KMS-11 (cell line): ENCODE data around the gene TRERF1.
"Not testable (repeated sequence)": the region's sequence is repeated elsewhere in the genome, so short reads cannot be mapped to it uniquely, and the experiment has no call there.

Experiments used
- H2AFZ ChIP-seq: fragments of 200-600 bp; sonication (generic); 2 replicates; pipeline ENCODE4 v1.6.1; 2016; ENCODE audit warnings: antibody characterized with exemption, mixed run types, low read depth
- H3K27ac ChIP-seq: fragments of 200-600 bp; sonication (generic); 2 replicates; pipeline ENCODE4 v1.6.1; 2016; ENCODE audit warnings: mild to moderate bottlenecking, mixed run types
- H3K27me3 ChIP-seq: fragments of 200-600 bp; sonication (generic); 2 replicates; pipeline ENCODE4 v1.6.1; 2017; ENCODE audit warnings: mild to moderate bottlenecking, low read depth, mixed run types, moderate library complexity; ENCODE audit not compliant: insufficient read depth
- H3K36me3 ChIP-seq: fragments of 200-600 bp; sonication (generic); 2 replicates; pipeline ENCODE4 v1.6.1; 2017; ENCODE audit warnings: mild to moderate bottlenecking, mixed run types; ENCODE audit not compliant: insufficient read depth
- H3K4me1 ChIP-seq: fragments of 200-600 bp; sonication (generic); 2 replicates; pipeline ENCODE4 v1.6.1; 2016; ENCODE audit warnings: mild to moderate bottlenecking, low read depth, mixed run types; ENCODE audit not compliant: poor library complexity, severe bottlenecking
- H3K4me2 ChIP-seq: fragments of 200-600 bp; sonication (generic); 2 replicates; pipeline ENCODE4 v1.7.0; 2016; ENCODE audit warnings: mild to moderate bottlenecking, mixed run types
- H3K4me3 ChIP-seq: fragments of 200-600 bp; sonication (generic); IDR thresholded peaks from 2 replicates; pipeline ENCODE4 v1.6.1; 2017; ENCODE audit warnings: low read depth, low read length, mixed read lengths; ENCODE audit not compliant: insufficient read depth
- H3K79me2 ChIP-seq: fragments of 200-600 bp; sonication (generic); 2 replicates; pipeline ENCODE4 v1.6.1; 2016; ENCODE audit warnings: low read depth, mixed run types; ENCODE audit not compliant: insufficient read depth
- H3K9ac ChIP-seq: fragments of 200-600 bp; sonication (generic); 2 replicates; pipeline ENCODE4 v1.6.1; 2016; ENCODE audit warnings: mild to moderate bottlenecking, mixed run types
- H4K20me1 ChIP-seq: fragments of 200-600 bp; sonication (generic); 2 replicates; pipeline ENCODE4 v1.6.1; 2016; ENCODE audit warnings: mild to moderate bottlenecking, mixed run types; ENCODE audit not compliant: insufficient read depth
- CTCF ChIP-seq: fragments of 200-600 bp; sonication (generic); conservative IDR thresholded peaks from 2 replicates; pipeline ENCODE4 v1.6.1; 2017; ENCODE audit warnings: low read depth, mild to moderate bottlenecking, antibody characterized with exemption, low read length, moderate library complexity, mixed read lengths

The TRERF1 gene

GRCh38 chr6:42195415-42195814 is 256.3 kb downstream of the TRERF1 start:
- TF ChIP-seq CTCF: no peak
- Histone ChIP-seq H3K27me3 (no peaks in the 10 kb centered on the region), H4K20me1 (no peaks in the 10 kb centered on the region), H3K79me2 (no peaks in the 10 kb centered on the region), H3K4me3 (no peak overlapping the region), H3K36me3 (no peaks in the 10 kb centered on the region), H2AFZ (no peak overlapping the region), H3K9ac (no peak overlapping the region), H3K4me1 (no peaks in the 10 kb centered on the region), H3K27ac (no peak overlapping the region), H3K4me2 (no peak overlapping the region)

- H3K36me3 ChIP-seq: no peaks in the 10 kb centered on the region
- H3K4me1 ChIP-seq: no peaks in the 10 kb centered on the region
- H3K27ac ChIP-seq: no peak overlapping the region
- H3K4me3 ChIP-seq: no peak overlapping the region
- H3K9ac ChIP-seq: no peak overlapping the region
- TF ChIP-seq CTCF: no peak
- H4K20me1 ChIP-seq: no peaks in the 10 kb centered on the region
- H2AFZ ChIP-seq: no peak overlapping the region
- no peaks in the 10 kb centered on the region for H3K27me3 ChIP-seq
- H3K79me2 ChIP-seq: no peaks in the 10 kb centered on the region
- H3K4me2 ChIP-seq: no peak overlapping the region
These were observed 257.7 kb downstream of the TRERF1 start for GRCh38 chr6:42194056-42194455.

GRCh38 chr6:42193491-42193894 is 258.2 kb downstream of the TRERF1 start:
- H3K27ac ChIP-seq: no peak overlapping the region

GRCh38 chr6:42192385-42192784 is 259.3 kb downstream of the TRERF1 start:
- H3K79me2 ChIP-seq, H3K27ac ChIP-seq, H3K4me1 ChIP-seq, H3K27me3 ChIP-seq, H3K9ac ChIP-seq, H3K4me2 ChIP-seq, H3K4me3 ChIP-seq, H3K36me3 ChIP-seq, H2AFZ ChIP-seq, H4K20me1 ChIP-seq: not testable (repeated sequence)

More at GRCh38 chr6:42193491-42193894, 258.2 kb downstream of the TRERF1 start:
- no peak overlapping the region for H2AFZ ChIP-seq
- H3K9ac ChIP-seq: no peak overlapping the region
- no peaks in the 10 kb centered on the region for H3K79me2 ChIP-seq
- H3K4me1 ChIP-seq: no peaks in the 10 kb centered on the region
- no peaks in the 10 kb centered on the region for H4K20me1 ChIP-seq
- no peak overlapping the region for H3K4me3 ChIP-seq
- H3K27me3 ChIP-seq: no peaks in the 10 kb centered on the region
- H3K36me3 ChIP-seq: no peaks in the 10 kb centered on the region
- H3K4me2 ChIP-seq: no peak overlapping the region
- TF ChIP-seq CTCF: no peak

GRCh38 chr6:42190554-42191183 is 261.1 kb downstream of the TRERF1 start:
- H2AFZ ChIP-seq: no peak overlapping the region
- no peak for TF ChIP-seq CTCF

More at GRCh38 chr6:42190554-42191183, 261.1 kb downstream of the TRERF1 start:
- Histone ChIP-seq H3K36me3 (no peaks in the 10 kb centered on the region), H3K9ac (no peak overlapping the region), H3K4me1 (no peaks in the 10 kb centered on the region), H3K27me3 (no peaks in the 10 kb centered on the region), H4K20me1 (no peaks in the 10 kb centered on the region), H3K4me2 (no peak overlapping the region), H3K4me3 (no peak overlapping the region), H3K27ac (no peak overlapping the region), H3K79me2 (no peaks in the 10 kb centered on the region)
